MCF 10A (cell line): ENCODE results near the gene RASD1. TPM values are rescaled to one million over a fixed set of nuclear protein-coding genes. Genes with fewer than 3 reads are reported as not detected.

Experiments used
- BruUV-seq: library from RNA; stranded (reverse); fragments of 400-500 nt; replicated peaks from 2 replicates; lab custom pipeline; 2021; lab: Mats Ljungman, UMichigan
- CTCF ChIA-PET: fragments of 300-600 bp; sonication (Branson Sonifier 250); formaldehyde crosslinking; extraction: SDS; loops from one replicate; lab custom pipeline; 2021; ENCODE audit warnings: antibody characterized with exemption, inconsistent platforms; lab: Yijun Ruan, JAX
- POLR2A ChIA-PET: fragments of 300-600, 350-650 bp; sonication (Branson Sonifier 250); formaldehyde crosslinking; extraction: SDS; loops from one replicate; lab custom pipeline; 2020; ENCODE audit warnings: antibody characterized with exemption, inconsistent platforms; lab: Yijun Ruan, JAX
- DNase-seq: peaks from one replicate; pipeline ENCODE4 v3.0.0-alpha.2; 2018; ENCODE audit not compliant: unreplicated experiment
- H3K27ac Mint-ChIP-seq: one replicate; pipeline ENCODE4 v1.8.0; 2022; ENCODE audit warnings: mild to moderate bottlenecking, low read depth, mixed read lengths; ENCODE audit not compliant: unreplicated experiment
- H3K27me3 Mint-ChIP-seq: one replicate; pipeline ENCODE4 v1.8.0; 2022; ENCODE audit warnings: mixed read lengths; ENCODE audit not compliant: insufficient read depth, unreplicated experiment
- H3K36me3 Mint-ChIP-seq: one replicate; pipeline ENCODE4 v1.8.0; 2022; ENCODE audit warnings: mild to moderate bottlenecking, moderate library complexity, mixed read lengths; ENCODE audit not compliant: insufficient read depth, unreplicated experiment
- H3K4me1 Mint-ChIP-seq: one replicate; pipeline ENCODE4 v1.8.0; 2022; ENCODE audit warnings: mixed read lengths; ENCODE audit not compliant: insufficient read depth, unreplicated experiment
- H3K4me3 Mint-ChIP-seq: one replicate; pipeline ENCODE4 v1.8.0; 2022; ENCODE audit warnings: mild to moderate bottlenecking, moderate library complexity, mixed read lengths; ENCODE audit not compliant: unreplicated experiment
- H3K9me3 Mint-ChIP-seq: one replicate; pipeline ENCODE4 v1.8.0; 2022; ENCODE audit warnings: mixed read lengths; ENCODE audit not compliant: unreplicated experiment
- CTCF ChIP-seq: fragments of 200-600 bp; IDR thresholded peaks from one replicate; pipeline ENCODE4 v1.8.0; 2022; ENCODE audit warnings: antibody characterized with exemption, mild to moderate bottlenecking; ENCODE audit not compliant: unreplicated experiment
- intact Hi-C: fragments of 100-400 bp; cut with micrococcal nuclease; formaldehyde crosslinking; loops from 2 replicates; pipeline ENCODE4 v1.14.1; 2022
- total RNA-seq: library from RNA; stranded (reverse); gene quantifications from 2 replicates; pipeline ENCODE4 v1.2.3, GENCODE V29; 2022

Gene RASD1
- total RNA-seq, 1 experiment from 2014 or later = 0.21 TPM

GRCh38 chr17:17476865-17477467 is 19.2 kb downstream of the RASD1 start, which contains the start of gene MED9:
MED9 (plus strand) TSS chr17:17477000; CDS start chr17:17477042, 42 bp downstream.
- TSS peak; percentile 69 for BruUV-seq
- peak within 1 kb of the TSS; percentile 78 for H3K27ac Mint-ChIP-seq
- TF ChIP-seq CTCF = no peak
- ChIA-PET CTCF (no interaction called here), POLR2A (interaction anchor here (0.6 to 1.0 kb wide), 4 partner anchors 14 to 1853 kb away, joined by 3 to 4 read pairs (median 3); no protein-coding TSS in a partner anchor)
- peaks cover 8% of the 10 kb centered on the region for H3K36me3 Mint-ChIP-seq
- H3K27me3 Mint-ChIP-seq = peaks cover 38% of the 10 kb centered on the region
- intact Hi-C loops = no loop called here
- peaks cover 14% of the 10 kb centered on the region for H3K4me1 Mint-ChIP-seq
- H3K9me3 Mint-ChIP-seq = no peaks in the 10 kb centered on the region
- peak; percentile 89 for DNase-seq
- peak within 1 kb of the TSS; percentile 80 for H3K4me3 Mint-ChIP-seq

GRCh38 chr17:17474341-17474740 is 21.9 kb downstream of the RASD1 start:
- peaks cover 5% of the 10 kb centered on the region for H3K4me1 Mint-ChIP-seq
- peaks cover 52% of the 10 kb centered on the region for H3K27me3 Mint-ChIP-seq
- no peak for TF ChIP-seq CTCF
- H3K36me3 Mint-ChIP-seq = no peaks in the 10 kb centered on the region
- H3K9me3 Mint-ChIP-seq = no peaks in the 10 kb centered on the region
- H3K27ac Mint-ChIP-seq = no peak overlapping the region
- POLR2A ChIA-PET = no interaction called here
- no peak for DNase-seq
- CTCF ChIA-PET = no interaction called here
- H3K4me3 Mint-ChIP-seq = no peak overlapping the region
- BruUV-seq = no TSS peak
- intact Hi-C loops = no loop called here

GRCh38 chr17:17472333-17472920 is 23.8 kb downstream of the RASD1 start:
- H3K27me3 Mint-ChIP-seq = peaks cover 52% of the 10 kb centered on the region
- intact Hi-C loops = no loop called here
- TF ChIP-seq CTCF = no peak
- no TSS peak for BruUV-seq
- H3K4me1 Mint-ChIP-seq = peaks cover 5% of the 10 kb centered on the region
- no peak overlapping the region for H3K4me3 Mint-ChIP-seq
- H3K27ac Mint-ChIP-seq = no peak overlapping the region
- CTCF ChIA-PET = interaction anchor here (0.7 to 1.0 kb wide), 3 partner anchors 24 to 85 kb away, joined by 3 read pairs; no protein-coding TSS in a partner anchor
- H3K36me3 Mint-ChIP-seq = no peaks in the 10 kb centered on the region
- DNase-seq = no peak
- POLR2A ChIA-PET = interaction anchor here (0.8 to 0.9 kb wide), 2 partner anchors 24 to 383 kb away, joined by 3 read pairs; no protein-coding TSS in a partner anchor
- H3K9me3 Mint-ChIP-seq = no peaks in the 10 kb centered on the region

- no peak for TF ChIP-seq CTCF
- DNase-seq = no peak
- Mint-ChIP-seq H3K27me3 (peaks cover 47% of the 10 kb centered on the region), H3K9me3 (no peaks in the 10 kb centered on the region), H3K27ac (no peak overlapping the region), H3K4me1 (peaks cover 5% of the 10 kb centered on the region), H3K4me3 (no peak overlapping the region), H3K36me3 (no peaks in the 10 kb centered on the region)
- ChIA-PET CTCF (no interaction called here), POLR2A (no interaction called here)
- BruUV-seq = no TSS peak
- intact Hi-C loops = no loop called here
Measured at GRCh38 chr17:17469996-17470395, 26.2 kb downstream of the RASD1 start.
